ENCODE results near the gene SMG1.

DNA sequence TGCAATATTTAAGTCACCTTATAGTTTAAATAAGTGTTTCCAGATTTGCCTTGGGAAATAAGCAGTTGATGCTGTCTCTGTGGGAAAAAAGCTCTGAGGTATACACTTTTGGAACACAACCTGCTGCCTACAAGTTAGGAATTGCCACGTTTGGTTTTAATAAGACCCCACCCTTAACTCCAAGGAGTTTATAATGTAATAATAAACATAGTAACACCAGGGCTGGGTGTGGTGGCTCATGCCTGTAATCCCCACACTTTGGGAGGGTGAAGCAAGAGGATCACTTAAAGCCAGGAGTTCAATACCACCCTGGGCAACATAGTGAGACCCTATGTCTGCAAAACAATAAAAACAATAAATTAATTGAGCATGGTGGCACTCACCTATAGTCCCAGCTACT, 15.9 kb upstream of the SMG1 start:
- TF ChIP-seq, protein P1, sequence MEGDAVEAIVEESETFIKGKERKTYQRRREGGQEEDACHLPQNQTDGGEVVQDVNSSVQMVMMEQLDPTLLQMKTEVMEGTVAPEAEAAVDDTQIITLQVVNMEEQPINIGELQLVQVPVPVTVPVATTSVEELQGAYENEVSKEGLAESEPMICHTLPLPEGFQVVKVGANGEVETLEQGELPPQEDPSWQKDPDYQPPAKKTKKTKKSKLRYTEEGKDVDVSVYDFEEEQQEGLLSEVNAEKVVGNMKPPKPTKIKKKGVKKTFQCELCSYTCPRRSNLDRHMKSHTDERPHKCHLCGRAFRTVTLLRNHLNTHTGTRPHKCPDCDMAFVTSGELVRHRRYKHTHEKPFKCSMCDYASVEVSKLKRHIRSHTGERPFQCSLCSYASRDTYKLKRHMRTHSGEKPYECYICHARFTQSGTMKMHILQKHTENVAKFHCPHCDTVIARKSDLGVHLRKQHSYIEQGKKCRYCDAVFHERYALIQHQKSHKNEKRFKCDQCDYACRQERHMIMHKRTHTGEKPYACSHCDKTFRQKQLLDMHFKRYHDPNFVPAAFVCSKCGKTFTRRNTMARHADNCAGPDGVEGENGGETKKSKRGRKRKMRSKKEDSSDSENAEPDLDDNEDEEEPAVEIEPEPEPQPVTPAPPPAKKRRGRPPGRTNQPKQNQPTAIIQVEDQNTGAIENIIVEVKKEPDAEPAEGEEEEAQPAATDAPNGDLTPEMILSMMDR (conservative IDR thresholded peaks at IDR 0.05) = no peak
- TF ChIP-seq EZH2 (IDR thresholded peaks at IDR 0.05; ENCODE audit: low read depth) = no peak

Measured in PC-9 (cell line).